SK-N-SH treated with all-trans-retinoic acid at 6 μM for 48 hours (cell line): ENCODE results near the gene AQP12A.

Source experiments
- ESRRG ChIP-seq: fragments of 250-450 bp; sonication (Bioruptor Pico); IDR thresholded peaks from 2 replicates; pipeline ENCODE4 v1.6.1; 2021; ENCODE audit warnings: mild to moderate bottlenecking
- GLIS3 ChIP-seq: fragments of 250-450 bp; sonication (Bioruptor Pico); IDR thresholded peaks from 2 replicates; pipeline ENCODE4 v1.5.0; 2020; ENCODE audit warnings: mild to moderate bottlenecking, moderate library complexity
- ISL1 ChIP-seq: fragments of 250-450 bp; sonication (Bioruptor Pico); IDR thresholded peaks from 2 replicates; pipeline ENCODE4 v2.1.2; 2022; ENCODE audit warnings: mild to moderate bottlenecking, moderate library complexity
- OSR1 ChIP-seq: fragments of 250-450 bp; sonication (Bioruptor Pico); IDR thresholded peaks from 2 replicates; pipeline ENCODE4 v1.8.0; 2022; ENCODE audit warnings: moderate library complexity, mild to moderate bottlenecking, inconsistent platforms
- TCF4 ChIP-seq: fragments of 250-450 bp; sonication (Bioruptor Pico); IDR thresholded peaks from 2 replicates; pipeline ENCODE4 v1.8.0; 2021; ENCODE audit warnings: mild to moderate bottlenecking, moderate library complexity, borderline replicate concordance

- TF ChIP-seq TCF4 (CRISPR knock-in tag), result no peak
- TF ChIP-seq ISL1 (CRISPR knock-in tag), result no peak
- TF ChIP-seq OSR1, result no peak
- TF ChIP-seq GLIS3, result no peak
- no peak for TF ChIP-seq ESRRG (CRISPR knock-in tag)
Observed at GRCh38 chr2:240711296-240711695, 19.6 kb downstream of the AQP12A start.
